OCI-LY1 (cell line): Measurements from ENCODE around the gene DDX3X.

Source experiments
- CTCF ChIP-seq: fragments of 200-600 bp; sonication (generic), shearing (Covaris generic); IDR thresholded peaks from 2 replicates; pipeline ENCODE4 v1.5.1; 2017; ENCODE audit warnings: mild to moderate bottlenecking, antibody characterized with exemption, low read length, moderate library complexity, mixed read lengths
- EZH2 ChIP-seq: fragments of 200-600 bp; sonication (generic), shearing (Covaris generic); IDR thresholded peaks from 2 replicates; pipeline ENCODE4 v1.8.0; 2017; ENCODE audit warnings: borderline replicate concordance, mixed run types, mild to moderate bottlenecking, antibody characterized with exemption, low read length, moderate library complexity, mixed read lengths

GRCh38 chrX:41389311-41389888, 55.4 kb downstream of the DDX3X start:
- no peak for TF ChIP-seq CTCF
- TF ChIP-seq EZH2, result no peak
